Measurements from ENCODE around the gene IFT43. TPM values are rescaled to one million over a fixed set of nuclear protein-coding genes. Genes with fewer than 3 reads are reported as not detected.

IFT43 gene
- total and polyA plus RNA-seq, 2 donors (not counting 3 experiments of a cell fraction or from before 2014, with no cell fraction given): 22.3 to 39.0 TPM

GRCh38 chr14:75979648-75980565 is 5.7 kb upstream of the IFT43 start:
- no peaks in the 10 kb centered on the region for H3K79me2 ChIP-seq (ENCODE audit: control insufficient read depth, insufficient read depth, low read length)
- no peak overlapping the region for H2AFZ ChIP-seq (ENCODE audit: low read depth, low read length)
- no TSS peak for BruUV-seq (replicated peaks)
- no peak for TF ChIP-seq POLR2A (IDR thresholded peaks at IDR 0.05; ENCODE audit: low read depth, low read length)
- no peak for TF ChIP-seq JUN (IDR thresholded peaks at IDR 0.05; ENCODE audit: borderline replicate concordance, insufficient read depth, insufficient read length, low read depth)
- TF ChIP-seq MYC (IDR thresholded peaks at IDR 0.05; ENCODE audit: low read depth, low read length): no peak
- no peak overlapping the region for H3K4me3 ChIP-seq (replicated peaks in 1 of 3; ENCODE audit: insufficient read depth in 1 of 3, low read depth in 1 of 3, low read length in 3 of 3)
- no peaks in the 10 kb centered on the region for H3K9me1 ChIP-seq (replicated peaks; ENCODE audit: control insufficient read depth, extremely low read depth, insufficient read depth, low read length)
- H3K9me3 ChIP-seq (replicated peaks; ENCODE audit: control insufficient read depth, insufficient read depth, low read length): no peaks in the 10 kb centered on the region
- no peak overlapping the region for H3K9ac ChIP-seq (replicated peaks; ENCODE audit: extremely low read depth, insufficient read depth, low read length)
- no peak overlapping the region for H3K27ac ChIP-seq (ENCODE audit: insufficient read depth, low read depth, low read length)
- no peaks in the 10 kb centered on the region for H3K36me3 ChIP-seq (ENCODE audit: control insufficient read depth in 2 of 2, extremely low read depth in 1 of 2, insufficient read depth in 2 of 2, low read length in 2 of 2)
- intact Hi-C loops (cut with micrococcal nuclease) (loop anchor here (5.0 kb wide), 1 partner anchor 407 kb away; no protein-coding TSS in a partner anchor), dilution Hi-C loops (cut with MboI; ENCODE audit: extremely low pct_ligation_motif_present, low sequenced_read_pairs) (loop anchor here (25.0 kb wide), 1 partner anchor 268 kb away; no protein-coding TSS in a partner anchor)
- no peak overlapping the region for H3K4me2 ChIP-seq (ENCODE audit: insufficient read depth, low read length)
- peaks cover 13% of the 10 kb centered on the region for H3K4me1 ChIP-seq (ENCODE audit: control insufficient read depth, extremely low read depth, insufficient read depth, low read length)
- H3K27me3 ChIP-seq (ENCODE audit: control insufficient read depth in 2 of 2, insufficient read depth in 2 of 2, low read length in 2 of 2): no peaks in the 10 kb centered on the region
- no peak for DNase-seq (ENCODE audit: low read depth, low spot score)
- POLR2A ChIA-PET: no interaction called here
- H4K20me1 ChIP-seq (replicated peaks; ENCODE audit: control insufficient read depth, extremely low read depth, insufficient read depth, low read length): no peaks in the 10 kb centered on the region
- FAIRE-seq: no peak
- CTCF ChIA-PET: interaction anchor here (0.6 to 12.4 kb wide), 42 partner anchors 9 to 402 kb away, joined by 3 to 617 read pairs (median 4); partner anchors contain the start of genes ERG28 and TTLL5

GRCh38 chr14:75980856-75981255 is 4.7 kb upstream of the IFT43 start:
- ChIA-PET CTCF (interaction anchor here (0.6 to 12.4 kb wide), 9 partner anchors 9 to 399 kb away, joined by 3 to 617 read pairs (median 20); no protein-coding TSS in a partner anchor), POLR2A (no interaction called here)
- H3K27me3 ChIP-seq (ENCODE audit: control insufficient read depth in 2 of 2, insufficient read depth in 2 of 2, low read length in 2 of 2): no peaks in the 10 kb centered on the region
- H3K4me2 ChIP-seq (ENCODE audit: insufficient read depth, low read length): no peak overlapping the region
- FAIRE-seq: no peak
- H3K4me3 ChIP-seq (replicated peaks in 1 of 3; ENCODE audit: insufficient read depth in 1 of 3, low read depth in 1 of 3, low read length in 3 of 3): no peak overlapping the region
- no peak overlapping the region for H3K9ac ChIP-seq (replicated peaks; ENCODE audit: extremely low read depth, insufficient read depth, low read length)
- H4K20me1 ChIP-seq (replicated peaks; ENCODE audit: control insufficient read depth, extremely low read depth, insufficient read depth, low read length): no peaks in the 10 kb centered on the region
- no peak for DNase-seq (ENCODE audit: low read depth, low spot score)
- H3K9me1 ChIP-seq (replicated peaks; ENCODE audit: control insufficient read depth, extremely low read depth, insufficient read depth, low read length): no peaks in the 10 kb centered on the region
- H2AFZ ChIP-seq (ENCODE audit: low read depth, low read length): no peak overlapping the region
- H3K9me3 ChIP-seq (replicated peaks; ENCODE audit: control insufficient read depth, insufficient read depth, low read length): no peaks in the 10 kb centered on the region
- no peaks in the 10 kb centered on the region for H3K36me3 ChIP-seq (ENCODE audit: control insufficient read depth in 2 of 2, extremely low read depth in 1 of 2, insufficient read depth in 2 of 2, low read length in 2 of 2)
- intact Hi-C loops (cut with micrococcal nuclease): loop anchor here (5.0 kb wide), 1 partner anchor 406 kb away; no protein-coding TSS in a partner anchor
- H3K79me2 ChIP-seq (ENCODE audit: control insufficient read depth, insufficient read depth, low read length): no peaks in the 10 kb centered on the region
- dilution Hi-C loops (cut with MboI; ENCODE audit: extremely low pct_ligation_motif_present, low sequenced_read_pairs): loop anchor here (25.0 kb wide), 1 partner anchor 269 kb away; no protein-coding TSS in a partner anchor
- H3K4me1 ChIP-seq (ENCODE audit: control insufficient read depth, extremely low read depth, insufficient read depth, low read length): peaks cover 17% of the 10 kb centered on the region
- no TSS peak for BruUV-seq (replicated peaks)
- no peak overlapping the region for H3K27ac ChIP-seq (ENCODE audit: insufficient read depth, low read depth, low read length)
- no peak for TF ChIP-seq MAX (IDR thresholded peaks at IDR 0.05; ENCODE audit: insufficient read depth, insufficient read length)
- no peak for TF ChIP-seq EZH2 (IDR thresholded peaks at IDR 0.05; ENCODE audit: borderline replicate concordance, low read depth, low read length, severe bottlenecking)
- TF ChIP-seq GATA2 (IDR thresholded peaks at IDR 0.05; ENCODE audit: insufficient read depth, insufficient read length, low read depth, low read length): no peak
- TF ChIP-seq POLR2A (IDR thresholded peaks at IDR 0.05; ENCODE audit: low read depth, low read length): no peak
